Body of pancreas (tissue), 4 donors: ENCODE measurements around the gene COL9A3. TPM values are rescaled to one million over a fixed set of nuclear protein-coding genes. Genes with fewer than 3 reads are reported as not detected.

Experiments used
- ATAC-seq: fragments of 150-250 bp; one replicate; pipeline ENCODE4 v1.9.1; 2016
- DNase-seq, 4 donors: peaks; one replicate each; pipeline ENCODE4 v3.0.0-alpha.2; 2019
- H3K27ac ChIP-seq, 4 donors: fragments of 200-600 bp; sonication (generic); 1 replicate in 3 of 4; 2 replicates in 1 of 4; pipeline versions ENCODE4 v1.5.1 to v1.6.1; 2016 to 2019; ENCODE audit warnings: mild to moderate bottlenecking in 1 of 4, mixed read lengths in 1 of 4, moderate library complexity in 1 of 4
- H3K27me3 ChIP-seq, 2 donors: fragments of 200-600 bp; sonication (generic); one replicate each; pipeline ENCODE4 v1.6.0; 2016; ENCODE audit warnings: mild to moderate bottlenecking in 1 of 2
- H3K36me3 ChIP-seq, 2 donors: fragments of 200-600 bp; sonication (generic); replicated peaks in 1 of 2; 2 replicates each; pipeline ENCODE4 v1.5.1; 2016; ENCODE audit warnings: low read depth in 2 of 2; ENCODE audit not compliant: insufficient read depth in 1 of 2
- H3K4me1 ChIP-seq: fragments of 200-600 bp; sonication (generic); one replicate; pipeline ENCODE4 v1.6.0; 2016
- H3K4me3 ChIP-seq, 2 donors: fragments of 200-600 bp; sonication (generic); 1 replicate in 1 of 2; 2 replicates in 1 of 2; pipeline ENCODE4 v1.5.1; 2016 to 2019
- H3K9me3 ChIP-seq, 3 donors: fragments of 200-600 bp; sonication (generic); 1 replicate in 2 of 3; 2 replicates in 1 of 3; pipeline ENCODE4 v1.5.1; 2016
- CTCF ChIP-seq, 7 experiments: fragments of 450-650 bp in 4 of 7; fragments of 200-600 bp in 3 of 7; sonication (generic) in 3 of 7; IDR thresholded peaks; one replicate each; pipeline ENCODE4 v1.5.1; 2016 to 2019; ENCODE audit warnings: antibody characterized with exemption in 7 of 7
- POLR2A ChIP-seq, 3 donors: fragments of 450-650 bp; IDR thresholded peaks; one replicate each; pipeline ENCODE4 v1.6.1; 2016; ENCODE audit warnings: antibody characterized with exemption in 3 of 3, mild to moderate bottlenecking in 2 of 3
- WGBS, 2 donors: methylation state at CpG; one replicate each; pipeline ENCODE4 v1.1.5; 2017; 5-methylcytosine and 5-hydroxymethylcytosine counted together
- intact Hi-C: fragments of 100-400 bp; cut with DNase I; formaldehyde crosslinking; loops from one replicate; pipeline ENCODE4 v1.15.1; 2023
- total RNA-seq, 2 donors: library from RNA; depleted of rRNA; stranded (reverse); fragments of >200 nt; gene quantifications; one replicate each; pipeline ENCODE4 v1.1.0, GENCODE V29; 2016

COL9A3 gene
- total RNA-seq, 2 donors from 2014 or later = 25.2 to 69.5 TPM

GRCh38 chr20:62782149-62782892 is 34.5 kb upstream of the COL9A3 start:
- no peaks in the 10 kb centered on the region for H3K9me3 ChIP-seq
- no peak for TF ChIP-seq POLR2A (IDR thresholded peaks at IDR 0.05)
- no peak for TF ChIP-seq CTCF (IDR thresholded peaks at IDR 0.05)
- no peak overlapping the region for H3K27ac ChIP-seq
- DNase-seq (no peak), ATAC-seq (no peak)
- no peaks in the 10 kb centered on the region for H3K36me3 ChIP-seq
- H3K4me3 ChIP-seq = no peak overlapping the region
- no peaks in the 10 kb centered on the region for H3K4me1 ChIP-seq
- intact Hi-C loops = loop anchor here (10.0 kb wide), 1 partner anchor 278 kb away; no protein-coding TSS in a partner anchor
- H3K27me3 ChIP-seq = no peaks in the 10 kb centered on the region
- whole genome bisulfite sequencing, 2 donors = 66 to 79% methylated on average over 16 to 18 of the region's 18 CpGs

GRCh38 chr20:62782893-62783278 is 34.0 kb upstream of the COL9A3 start:
- no peaks in the 10 kb centered on the region for H3K9me3 ChIP-seq
- WGBS, 2 donors = 45 to 51% methylated on average over 9 of the region's 9 CpGs
- TF ChIP-seq POLR2A (IDR thresholded peaks at IDR 0.05) (no peak), CTCF (IDR thresholded peaks at IDR 0.05) (no peak)
- no peak overlapping the region for H3K27ac ChIP-seq
- no peaks in the 10 kb centered on the region for H3K36me3 ChIP-seq
- DNase-seq (no peak), ATAC-seq (no peak)
- H3K4me1 ChIP-seq = no peaks in the 10 kb centered on the region
- H3K4me3 ChIP-seq = no peak overlapping the region
- intact Hi-C loops = loop anchor here (10.0 kb wide), 1 partner anchor 278 kb away; no protein-coding TSS in a partner anchor
- H3K27me3 ChIP-seq = no peaks in the 10 kb centered on the region

- no peak for ATAC-seq
- Histone ChIP-seq H3K4me1 (no peaks in the 10 kb centered on the region), H3K36me3 (no peaks in the 10 kb centered on the region), H3K9me3 (no peaks in the 10 kb centered on the region), H3K4me3 (no peak overlapping the region), H3K27me3 (no peaks in the 10 kb centered on the region), H3K27ac (no peak overlapping the region)
- intact Hi-C loops = loop anchor here (10.0 kb wide), 1 partner anchor 280 kb away; no protein-coding TSS in a partner anchor
- 62 to 69% methylated on average over 12 to 16 of the region's 16 CpGs for WGBS, 2 donors
- TF ChIP-seq CTCF (IDR thresholded peaks at IDR 0.05) = no peak
- no peak for TF ChIP-seq POLR2A (IDR thresholded peaks at IDR 0.05)
- no peak for DNase-seq
These were observed 32.4 kb upstream of the COL9A3 start for GRCh38 chr20:62784497-62784896.

GRCh38 chr20:62785393-62785792 is 31.5 kb upstream of the COL9A3 start:
- no peak for TF ChIP-seq CTCF (IDR thresholded peaks at IDR 0.05)
- no peak for TF ChIP-seq POLR2A (IDR thresholded peaks at IDR 0.05)
- Histone ChIP-seq H3K36me3 (no peaks in the 10 kb centered on the region), H3K27ac (no peak overlapping the region), H3K4me1 (no peaks in the 10 kb centered on the region), H3K27me3 (no peaks in the 10 kb centered on the region), H3K9me3 (no peaks in the 10 kb centered on the region), H3K4me3 (no peak overlapping the region)
- whole genome bisulfite sequencing, 2 donors = 42 to 53% methylated on average over 10 to 11 of the region's 11 CpGs
- intact Hi-C loops = loop anchor here (5.0 to 10.0 kb wide), 2 partner anchors 113 to 281 kb away; no protein-coding TSS in a partner anchor
- ATAC-seq (no peak), DNase-seq (no peak)
